GM12872 (cell line): ENCODE data around the gene PLXNA4.

Experiments used
- CTCF ChIP-seq: IDR thresholded peaks from 3 replicates; pipeline ENCODE4 v1.5.1; 2011; ENCODE audit warnings: low read depth, mild to moderate bottlenecking, low read length, moderate library complexity; ENCODE audit not compliant: insufficient read depth

PLXNA4 gene

GRCh38 chr7:132343199-132343598 is 233.1 kb downstream of the PLXNA4 start:
- no peak for TF ChIP-seq CTCF

GRCh38 chr7:132337450-132338080 is 238.7 kb downstream of the PLXNA4 start:
- TF ChIP-seq CTCF: no peak

GRCh38 chr7:132336797-132337196 is 239.5 kb downstream of the PLXNA4 start:
- no peak for TF ChIP-seq CTCF

GRCh38 chr7:132333301-132333700 is 243.0 kb downstream of the PLXNA4 start:
- TF ChIP-seq CTCF: no peak

GRCh38 chr7:132328760-132329159 is 247.5 kb downstream of the PLXNA4 start:
- no peak for TF ChIP-seq CTCF

- TF ChIP-seq CTCF: no peak
These were observed 248.1 kb downstream of the PLXNA4 start for GRCh38 chr7:132328047-132328620.

- no peak for TF ChIP-seq CTCF
These were observed 249.2 kb downstream of the PLXNA4 start for GRCh38 chr7:132326878-132327589.
